ENCODE data around the gene NOP14. TPM values are rescaled to one million over a fixed set of nuclear protein-coding genes. Genes with fewer than 3 reads are reported as not detected.

NOP14 gene
- total RNA-seq, 1 experiment from 2014 or later, result 33.6 TPM

GRCh38 chr4:2893772-2894171, 69.4 kb downstream of the NOP14 start:
- Histone ChIP-seq H3K27ac (no peak overlapping the region), H3K79me2 (ENCODE audit: low read depth) (no peaks in the 10 kb centered on the region), H3K9me3 (ENCODE audit: insufficient read depth, low read depth) (no peaks in the 10 kb centered on the region), H3K9me2 (ENCODE audit: insufficient read depth) (no peaks in the 10 kb centered on the region), H3F3A (ENCODE audit: insufficient read depth, low read depth) (no peaks in the 10 kb centered on the region; the same call in 1 of the 2 replicates), H3K36me3 (ENCODE audit: low read depth) (no peaks in the 10 kb centered on the region), H3K4me1 (replicated peaks; ENCODE audit: insufficient read depth) (peaks cover 13% of the 10 kb centered on the region), H3K27me3 (ENCODE audit: insufficient read depth, low read depth) (no peaks in the 10 kb centered on the region), H3K4me3 (no peak overlapping the region), H2AFZ (no peak overlapping the region), H4K20me1 (ENCODE audit: insufficient read depth) (no peaks in the 10 kb centered on the region), H3K4me2 (no peak overlapping the region)
- TF ChIP-seq, protein P1, sequence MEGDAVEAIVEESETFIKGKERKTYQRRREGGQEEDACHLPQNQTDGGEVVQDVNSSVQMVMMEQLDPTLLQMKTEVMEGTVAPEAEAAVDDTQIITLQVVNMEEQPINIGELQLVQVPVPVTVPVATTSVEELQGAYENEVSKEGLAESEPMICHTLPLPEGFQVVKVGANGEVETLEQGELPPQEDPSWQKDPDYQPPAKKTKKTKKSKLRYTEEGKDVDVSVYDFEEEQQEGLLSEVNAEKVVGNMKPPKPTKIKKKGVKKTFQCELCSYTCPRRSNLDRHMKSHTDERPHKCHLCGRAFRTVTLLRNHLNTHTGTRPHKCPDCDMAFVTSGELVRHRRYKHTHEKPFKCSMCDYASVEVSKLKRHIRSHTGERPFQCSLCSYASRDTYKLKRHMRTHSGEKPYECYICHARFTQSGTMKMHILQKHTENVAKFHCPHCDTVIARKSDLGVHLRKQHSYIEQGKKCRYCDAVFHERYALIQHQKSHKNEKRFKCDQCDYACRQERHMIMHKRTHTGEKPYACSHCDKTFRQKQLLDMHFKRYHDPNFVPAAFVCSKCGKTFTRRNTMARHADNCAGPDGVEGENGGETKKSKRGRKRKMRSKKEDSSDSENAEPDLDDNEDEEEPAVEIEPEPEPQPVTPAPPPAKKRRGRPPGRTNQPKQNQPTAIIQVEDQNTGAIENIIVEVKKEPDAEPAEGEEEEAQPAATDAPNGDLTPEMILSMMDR (conservative IDR thresholded peaks at IDR 0.05), result no peak
- TF ChIP-seq EZH2 (IDR thresholded peaks at IDR 0.05; ENCODE audit: low read depth), result no peak
- no peak for DNase-seq
- intact Hi-C loops (cut with micrococcal nuclease; ENCODE audit: unreplicated experiment), result no loop called here
- ChIA-PET CTCF (no interaction called here), POLR2A (ENCODE audit: unreplicated experiment) (no interaction called here)
- BruUV-seq (replicated peaks), result no TSS peak

- H3F3A ChIP-seq (ENCODE audit: insufficient read depth, low read depth), result no peaks in the 10 kb centered on the region; the same call in 1 of the 2 replicates
- H3K27me3 ChIP-seq (ENCODE audit: insufficient read depth, low read depth), result no peaks in the 10 kb centered on the region
- no peak overlapping the region for H3K4me3 ChIP-seq
- no peak overlapping the region for H2AFZ ChIP-seq
- peak overlapping the region; percentile 58 for H3K27ac ChIP-seq
- CTCF ChIA-PET, result no interaction called here
- H3K4me1 ChIP-seq (replicated peaks; ENCODE audit: insufficient read depth), result peaks cover 13% of the 10 kb centered on the region
- TF ChIP-seq, protein P1 (conservative IDR thresholded peaks at IDR 0.05), result no peak
- no peak for TF ChIP-seq EZH2 (IDR thresholded peaks at IDR 0.05; ENCODE audit: low read depth)
- intact Hi-C loops (cut with micrococcal nuclease; ENCODE audit: unreplicated experiment), result no loop called here
- no peaks in the 10 kb centered on the region for H3K36me3 ChIP-seq (ENCODE audit: low read depth)
- H3K4me2 ChIP-seq, result peak overlapping the region; percentile 34; the same call in 1 of the 2 replicates
- H3K9me3 ChIP-seq (ENCODE audit: insufficient read depth, low read depth), result no peaks in the 10 kb centered on the region
- no peaks in the 10 kb centered on the region for H3K9me2 ChIP-seq (ENCODE audit: insufficient read depth)
- no TSS peak for BruUV-seq (replicated peaks)
- DNase-seq, result peak in 1 of 2 experiments; percentile 58
- POLR2A ChIA-PET (ENCODE audit: unreplicated experiment), result no interaction called here
- no peaks in the 10 kb centered on the region for H3K79me2 ChIP-seq (ENCODE audit: low read depth)
- H4K20me1 ChIP-seq (ENCODE audit: insufficient read depth), result no peaks in the 10 kb centered on the region
Measured at GRCh38 chr4:2891294-2891693, 71.9 kb downstream of the NOP14 start.

DNA sequence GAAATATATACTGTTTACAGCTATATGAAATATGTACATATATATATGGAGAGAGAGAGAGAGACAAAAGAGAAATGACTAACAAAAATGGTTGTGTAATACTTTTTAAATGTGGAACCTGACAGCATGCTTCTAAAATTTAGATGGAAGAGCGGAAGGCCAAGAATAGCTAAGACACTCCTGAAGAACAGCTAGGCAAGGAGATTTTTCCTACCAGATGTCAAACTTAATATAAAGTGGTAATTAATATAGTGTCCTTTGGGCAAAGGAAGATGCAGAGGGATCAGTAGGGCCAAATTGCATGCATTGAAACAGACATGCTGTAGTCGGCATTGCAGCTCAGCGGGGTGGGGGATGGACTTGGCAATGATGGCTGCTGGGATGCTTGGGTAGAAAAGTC, 74.3 kb downstream of the NOP14 start:
- Histone ChIP-seq H3K9me2 (ENCODE audit: insufficient read depth) (no peaks in the 10 kb centered on the region), H3K9me3 (ENCODE audit: insufficient read depth, low read depth) (no peaks in the 10 kb centered on the region), H3F3A (ENCODE audit: insufficient read depth, low read depth) (no peaks in the 10 kb centered on the region; the same call in 1 of the 2 replicates), H3K27ac (no peak overlapping the region), H2AFZ (no peak overlapping the region), H3K27me3 (ENCODE audit: insufficient read depth, low read depth) (no peaks in the 10 kb centered on the region), H3K4me3 (no peak overlapping the region), H3K4me2 (no peak overlapping the region), H3K4me1 (replicated peaks; ENCODE audit: insufficient read depth) (peaks cover 13% of the 10 kb centered on the region), H3K36me3 (ENCODE audit: low read depth) (no peaks in the 10 kb centered on the region), H3K79me2 (ENCODE audit: low read depth) (no peaks in the 10 kb centered on the region), H4K20me1 (ENCODE audit: insufficient read depth) (no peaks in the 10 kb centered on the region)
- no TSS peak for BruUV-seq (replicated peaks)
- intact Hi-C loops (cut with micrococcal nuclease; ENCODE audit: unreplicated experiment), result no loop called here
- CTCF ChIA-PET, result no interaction called here
- TF ChIP-seq, protein P1 (conservative IDR thresholded peaks at IDR 0.05), result no peak
- no peak for TF ChIP-seq EZH2 (IDR thresholded peaks at IDR 0.05; ENCODE audit: low read depth)
- DNase-seq, result no peak
- POLR2A ChIA-PET (ENCODE audit: unreplicated experiment), result interaction anchor here (0.6 kb wide), 1 partner anchor 49 kb away, joined by 9 read pairs; no protein-coding TSS in a partner anchor

Other genes with a start within 250 kb of the NOP14 start
- gene TNIP2, start 207.1 kb downstream of the NOP14 start, total RNA-seq (2021), result 37.1 and 44.8 TPM in 2 replicates
- 40.4 and 54.0 TPM in 2 replicates for gene SH3BP2, start 170.3 kb downstream of the NOP14 start, total RNA-seq (2021)
- 178 and 181 TPM in 2 replicates for gene ADD1, start 119.6 kb downstream of the NOP14 start, total RNA-seq (2021)
- gene GRK4, start 165 bp upstream of the NOP14 start, total RNA-seq (2021), result 3.1 and 4.4 TPM in 2 replicates
- not detected in 2 replicates for gene HTT-AS, start 111.1 kb upstream of the NOP14 start, total RNA-seq (2021)
- 69.0 and 81.7 TPM in 2 replicates for gene HTT, start 111.3 kb upstream of the NOP14 start, total RNA-seq (2021)